GM12892 (cell line): ENCODE data around the gene IPO11.
"Not testable (repeated sequence)": the region's sequence is repeated elsewhere in the genome, so short reads cannot be mapped to it uniquely, and the experiment has no call there.

Experiments
- DNase-seq: peaks from one replicate; pipeline ENCODE4 v3.0.0; 2011; ENCODE audit not compliant: insufficient read length
- FAIRE-seq: peaks from 2 replicates; lab custom pipeline; 2011; peaks lifted over from hg19 to GRCh38; lab: Jason Lieb, UNC
- POLR2A ChIP-seq: IDR thresholded peaks from 2 replicates; pipeline ENCODE4 v1.6.1; 2011; ENCODE audit warnings: low read depth, low read length, control low read depth
- POLR2AphosphoS5 ChIP-seq: IDR thresholded peaks from 2 replicates; pipeline ENCODE4 v1.6.1; 2011; ENCODE audit warnings: low read depth, low read length, control low read depth
- TAF1 ChIP-seq: IDR thresholded peaks from 2 replicates; pipeline ENCODE4 v1.6.1; 2011; ENCODE audit warnings: low read depth, mild to moderate bottlenecking, control low read depth, low read length, borderline replicate concordance

IPO11 gene

DNA sequence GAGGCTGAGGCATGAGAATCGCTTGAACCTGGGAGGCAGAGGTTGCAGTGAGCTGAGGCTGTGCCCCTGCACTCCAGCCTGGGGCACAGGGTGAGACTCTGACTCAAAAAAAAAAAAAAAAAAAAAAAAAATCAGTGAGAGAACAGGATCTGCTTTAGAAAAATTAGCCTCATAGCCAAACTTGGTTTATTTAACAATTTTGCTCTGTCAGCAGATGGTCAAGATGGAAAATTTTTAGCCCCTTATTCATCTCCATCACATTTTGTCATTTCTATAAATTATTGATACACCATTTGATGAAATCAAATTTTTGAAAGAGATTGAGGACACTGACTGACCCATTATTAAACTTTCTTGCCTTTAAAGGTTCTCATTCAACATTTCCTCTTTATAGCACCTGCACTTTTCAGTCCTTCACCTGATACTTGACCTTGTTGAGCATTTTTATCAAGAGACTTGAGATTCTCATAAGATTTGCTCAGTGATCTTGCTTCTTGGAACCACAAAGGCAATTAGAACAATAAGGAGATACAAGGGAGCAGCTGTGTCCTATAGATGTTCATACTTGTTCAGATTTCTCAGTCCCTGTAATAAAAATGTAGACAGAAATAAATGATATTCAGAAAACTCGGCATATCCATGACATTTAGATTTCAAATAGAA is 204.2 kb downstream of the IPO11 start:
- TF ChIP-seq POLR2AphosphoS5, result no peak
- DNase-seq (no peak), FAIRE-seq (no peak)

GRCh38 chr5:62617943-62618342 is 205.4 kb downstream of the IPO11 start:
- FAIRE-seq (no peak), DNase-seq (no peak)

DNA sequence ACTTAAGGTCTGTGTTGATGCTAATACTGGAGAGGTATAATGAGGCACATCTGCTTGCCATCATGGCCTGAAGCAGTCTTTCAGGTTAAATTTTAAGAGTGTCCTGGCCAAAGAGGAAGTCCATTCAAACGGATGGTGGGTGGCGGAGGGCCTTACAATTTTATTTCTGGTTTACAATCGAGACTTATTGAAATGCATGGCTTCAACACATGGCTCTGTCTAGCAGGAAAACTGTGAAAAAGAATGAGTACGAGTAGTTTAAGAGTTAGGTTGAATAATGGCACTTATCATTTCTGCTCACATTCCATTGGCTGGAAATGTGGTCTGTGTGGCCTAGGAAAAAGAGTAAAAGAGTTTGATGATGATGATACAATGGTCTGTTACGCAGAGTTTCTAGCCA is 208.2 kb downstream of the IPO11 start:
- no peak for DNase-seq
- FAIRE-seq, result no peak
- TF ChIP-seq TAF1 (no peak), POLR2AphosphoS5 (no peak), POLR2A (no peak)

More at GRCh38 chr5:62617943-62618342, 205.4 kb downstream of the IPO11 start:
- TF ChIP-seq POLR2A (no peak), POLR2AphosphoS5 (no peak), TAF1 (no peak)

GRCh38 chr5:62621280-62621679 is 208.7 kb downstream of the IPO11 start:
- DNase-seq, result no peak
- TF ChIP-seq TAF1, result no peak
- TF ChIP-seq POLR2A, result no peak
- no peak for TF ChIP-seq POLR2AphosphoS5
- no peak for FAIRE-seq

- FAIRE-seq, result no peak
- DNase-seq, result no peak
- TF ChIP-seq POLR2A (no peak), TAF1 (no peak), POLR2AphosphoS5 (no peak)
Measured at GRCh38 chr5:62623271-62623670, 210.7 kb downstream of the IPO11 start.

DNA sequence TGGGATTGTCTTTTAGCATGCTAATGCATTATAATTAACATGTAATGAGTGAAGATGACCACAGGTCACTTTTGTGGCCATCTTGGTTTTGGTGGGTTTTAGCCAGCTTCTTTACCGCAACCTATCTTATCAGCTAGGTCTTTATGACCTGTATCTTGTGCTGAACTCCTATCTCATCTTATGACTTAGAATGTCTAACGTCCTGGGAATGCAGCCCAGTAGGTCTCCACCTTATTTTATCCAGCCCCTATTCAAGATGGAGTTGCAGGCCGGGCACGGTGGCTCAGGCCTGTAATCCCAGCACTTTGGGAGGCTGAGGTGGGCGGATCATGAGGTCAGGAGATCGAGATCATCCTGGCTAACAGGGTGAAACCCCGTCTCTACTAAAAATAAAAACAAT is 211.9 kb downstream of the IPO11 start:
- not testable (repeated sequence) for DNase-seq, FAIRE-seq

- TF ChIP-seq TAF1, result no peak
- TF ChIP-seq POLR2AphosphoS5, result no peak
- no peak for TF ChIP-seq POLR2A
Measured at GRCh38 chr5:62626534-62626933, 214.0 kb downstream of the IPO11 start.

GRCh38 chr5:62627121-62627520 is 214.6 kb downstream of the IPO11 start:
- TF ChIP-seq TAF1 (no peak), POLR2AphosphoS5 (no peak), POLR2A (no peak)
- no peak for DNase-seq
- no peak for FAIRE-seq

More at GRCh38 chr5:62626534-62626933, 214.0 kb downstream of the IPO11 start:
- DNase-seq (no peak), FAIRE-seq (no peak)

- no peak for FAIRE-seq
- no peak for DNase-seq
- no peak for TF ChIP-seq TAF1
- no peak for TF ChIP-seq POLR2AphosphoS5
- no peak for TF ChIP-seq POLR2A
Measured at GRCh38 chr5:62627901-62628300, 215.3 kb downstream of the IPO11 start.

DNA sequence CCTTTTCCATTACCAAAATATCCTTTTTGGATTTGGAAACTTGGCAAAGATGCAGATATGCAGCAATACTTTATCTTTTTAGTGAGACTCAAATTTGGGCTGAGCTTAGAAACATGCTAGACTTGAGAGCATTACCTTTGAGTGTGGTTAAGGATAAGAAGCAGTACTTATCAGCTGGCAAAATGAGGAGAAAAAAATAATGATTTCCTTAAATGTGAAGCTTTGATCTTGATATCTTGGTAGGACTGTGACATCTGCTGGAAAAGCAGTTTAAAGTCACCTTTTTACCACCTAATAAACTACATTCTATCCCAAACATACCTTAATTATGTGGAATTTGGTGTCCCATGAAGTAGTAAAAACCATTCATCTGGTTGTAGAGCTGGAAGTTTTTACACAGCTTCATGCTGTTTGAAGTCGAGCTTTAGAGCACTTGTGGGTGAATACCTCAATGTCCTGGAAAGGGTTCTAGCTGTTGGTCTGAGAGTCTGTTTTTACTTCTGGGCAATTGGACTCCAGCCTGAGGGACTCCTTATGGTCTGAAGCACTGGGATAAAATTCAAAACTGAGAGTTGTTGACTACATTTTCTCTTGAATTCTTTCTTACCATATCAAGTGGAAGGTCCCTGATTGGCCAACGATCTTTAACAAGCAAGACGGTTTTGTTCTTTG is 219.5 kb downstream of the IPO11 start:
- DNase-seq (no peak), FAIRE-seq (no peak)
- no peak for TF ChIP-seq POLR2A
- no peak for TF ChIP-seq POLR2AphosphoS5
- no peak for TF ChIP-seq TAF1

- FAIRE-seq (no peak), DNase-seq (no peak)
- TF ChIP-seq POLR2A, result no peak
- no peak for TF ChIP-seq POLR2AphosphoS5
- no peak for TF ChIP-seq TAF1
Measured at GRCh38 chr5:62633243-62633642, 220.7 kb downstream of the IPO11 start.

DNA sequence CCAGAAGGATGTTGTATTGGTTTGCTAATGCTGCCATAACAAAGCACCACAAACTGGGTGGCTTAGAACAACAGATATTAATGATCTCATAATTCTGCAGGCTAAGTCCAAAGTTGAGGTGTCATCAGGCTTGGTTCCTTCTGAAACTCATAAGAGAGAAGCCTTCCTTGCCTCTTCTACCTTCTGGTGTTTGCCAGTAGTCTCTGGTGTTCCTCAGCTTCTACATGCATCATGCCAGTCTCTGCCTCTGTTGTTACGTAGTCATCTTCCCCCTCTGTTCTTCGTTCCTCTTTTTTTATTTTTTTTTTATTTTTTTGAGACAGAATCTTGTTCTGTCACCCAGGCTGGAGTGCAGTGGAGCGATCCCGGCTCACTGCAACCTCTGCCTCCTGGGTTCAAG is 227.9 kb downstream of the IPO11 start:
- TF ChIP-seq POLR2A (no peak), TAF1 (no peak), POLR2AphosphoS5 (no peak)
- DNase-seq, result no peak
- no peak for FAIRE-seq

GRCh38 chr5:62642468-62642867 is 229.9 kb downstream of the IPO11 start:
- DNase-seq (no peak), FAIRE-seq (no peak)
- TF ChIP-seq POLR2AphosphoS5, result no peak
- no peak for TF ChIP-seq POLR2A
- no peak for TF ChIP-seq TAF1
